ENCODE data around the gene RPS25. TPM values are rescaled to one million over a fixed set of nuclear protein-coding genes. Genes with fewer than 3 reads are reported as not detected.
"Not testable (repeated sequence)": the region's sequence is repeated elsewhere in the genome, so short reads cannot be mapped to it uniquely, and the experiment has no call there.

Gene RPS25
- total RNA-seq, 1 donor from 2014 or later: 1,773 TPM

DNA sequence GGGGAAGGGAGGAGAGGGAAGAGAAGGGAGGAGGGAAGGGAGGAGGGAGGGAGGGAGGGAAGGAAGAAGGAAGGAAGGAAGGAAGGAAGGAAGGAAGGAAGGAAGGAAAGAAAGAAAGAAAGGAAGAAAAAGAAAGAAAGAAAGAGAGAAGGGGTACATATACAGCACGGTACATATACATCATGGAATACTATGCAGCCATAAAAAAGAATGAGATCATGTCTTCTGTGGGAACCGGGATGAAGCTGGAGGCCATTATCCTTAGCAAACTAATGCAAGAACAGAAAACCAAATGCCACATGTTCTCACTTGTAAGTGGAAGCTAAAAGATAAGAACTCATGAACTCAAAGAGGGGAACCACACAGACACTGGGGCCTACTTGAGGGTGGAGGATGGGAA is 48.6 kb downstream of the RPS25 start:
- H3K9me3 Mint-ChIP-seq; H3K27ac Mint-ChIP-seq; H3K27me3 Mint-ChIP-seq (ENCODE audit: low read depth); H3K4me1 Mint-ChIP-seq (ENCODE audit: low read depth); DNase-seq (ENCODE audit: low spot score); H3K36me3 Mint-ChIP-seq (ENCODE audit: low read depth); intact Hi-C loops (cut with micrococcal nuclease); H3K4me3 Mint-ChIP-seq (ENCODE audit: low read depth): not testable (repeated sequence)

Other genes starting within 250 kb of the RPS25 start
- 132 and 135 TPM in 2 replicates for gene DDX6, start 227.2 kb downstream of the RPS25 start, total RNA-seq
- gene CXCR5, start 134.5 kb downstream of the RPS25 start, total RNA-seq: 7.5 and 8.1 TPM in 2 replicates
- gene BCL9L, start 92.4 kb downstream of the RPS25 start, total RNA-seq: 21.9 and 23.7 TPM in 2 replicates
- gene UPK2, start 62.0 kb downstream of the RPS25 start, total RNA-seq: 0.21 TPM in 1 of 2 replicates, not detected in the other
- not detected in 2 replicates for gene FOXR1, start 46.6 kb downstream of the RPS25 start, total RNA-seq
- 44.2 and 47.7 TPM in 2 replicates for gene CENATAC, start 20.2 kb downstream of the RPS25 start, total RNA-seq
- 121 and 128 TPM in 2 replicates for gene TRAPPC4, start 423 bp upstream of the RPS25 start, total RNA-seq
- 31.7 and 34.4 TPM in 2 replicates for gene SLC37A4, start 12.5 kb upstream of the RPS25 start, total RNA-seq
- gene HYOU1, start 38.9 kb upstream of the RPS25 start, total RNA-seq: 215 and 226 TPM in 2 replicates
- 24.3 and 25.8 TPM in 2 replicates for gene VPS11, start 49.5 kb upstream of the RPS25 start, total RNA-seq
- 57.4 and 59.0 TPM in 2 replicates for gene HMBS, start 66.5 kb upstream of the RPS25 start, total RNA-seq
- 82.2 and 83.4 TPM in 2 replicates for gene DPAGT1, start 83.5 kb upstream of the RPS25 start, total RNA-seq
- gene C2CD2L, start 89.0 kb upstream of the RPS25 start, total RNA-seq: 24.6 and 25.2 TPM in 2 replicates
- gene HINFP, start 103.2 kb upstream of the RPS25 start, total RNA-seq: 29.8 and 35.5 TPM in 2 replicates
- 0.11 and 0.16 TPM in 2 replicates for gene ABCG4, start 130.7 kb upstream of the RPS25 start, total RNA-seq
- gene NLRX1, start 150.4 kb upstream of the RPS25 start, total RNA-seq: 26.4 and 31.6 TPM in 2 replicates
- 0.48 and 0.57 TPM in 2 replicates for gene NHERF4, start 167.1 kb upstream of the RPS25 start, total RNA-seq
- gene CBL, start 188.0 kb upstream of the RPS25 start, total RNA-seq: 38.6 and 39.6 TPM in 2 replicates